ENCODE results near the gene PWWP2A. TPM values are rescaled to one million over a fixed set of nuclear protein-coding genes. Genes with fewer than 3 reads are reported as not detected.

Gene PWWP2A
- polyA plus RNA-seq, 2 of the 4 experiments (the other 2 are of a cell fraction), result 9.0 to 10.9 TPM

DNA sequence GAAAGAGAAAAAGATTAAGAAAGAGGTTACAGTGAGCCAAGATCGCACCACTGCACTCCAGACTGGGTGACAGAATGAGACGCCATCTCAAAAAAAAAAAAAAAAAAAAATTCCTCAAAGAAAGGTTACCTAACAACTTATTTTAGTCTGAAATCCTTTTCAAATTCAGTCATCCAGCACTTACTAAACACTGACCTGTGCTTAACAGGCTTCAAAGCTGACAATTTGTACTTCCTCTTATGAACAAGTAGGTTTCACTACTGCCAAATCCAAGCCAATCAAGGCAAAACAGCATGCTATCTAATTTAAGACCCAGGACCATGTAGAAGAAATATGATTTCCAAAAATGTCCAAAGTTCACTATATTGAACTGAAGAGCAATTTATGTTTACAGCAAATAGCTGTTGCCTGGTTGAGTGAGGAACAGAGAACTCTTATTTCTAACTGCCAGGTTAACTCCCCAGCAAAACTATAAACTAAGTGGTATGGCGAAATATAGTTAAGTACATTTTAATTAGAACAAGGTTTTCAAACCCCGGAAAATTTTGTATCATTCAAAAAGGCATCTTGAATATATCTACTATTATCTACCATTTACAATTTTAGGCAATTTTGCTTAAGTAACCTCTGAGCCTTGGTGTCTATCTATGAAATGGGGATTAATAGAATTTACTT, 13.4 kb downstream of the PWWP2A start:
- Histone ChIP-seq H3K27ac (no peak overlapping the region), H3K9me3 (no peaks in the 10 kb centered on the region), H3K4me2 (no peak overlapping the region), H3K4me3 (no peak overlapping the region), H3K4me1 (0 out of 3 replicates have a peak, but pooled peaks cover 3% of the 10 kb centered on the region)
- ATAC-seq (no peak), FAIRE-seq (no peak), DNase-seq (ENCODE audit: low read depth in 1 of 2, low spot score in 1 of 2) (no peak)
- TF ChIP-seq, protein P1, sequence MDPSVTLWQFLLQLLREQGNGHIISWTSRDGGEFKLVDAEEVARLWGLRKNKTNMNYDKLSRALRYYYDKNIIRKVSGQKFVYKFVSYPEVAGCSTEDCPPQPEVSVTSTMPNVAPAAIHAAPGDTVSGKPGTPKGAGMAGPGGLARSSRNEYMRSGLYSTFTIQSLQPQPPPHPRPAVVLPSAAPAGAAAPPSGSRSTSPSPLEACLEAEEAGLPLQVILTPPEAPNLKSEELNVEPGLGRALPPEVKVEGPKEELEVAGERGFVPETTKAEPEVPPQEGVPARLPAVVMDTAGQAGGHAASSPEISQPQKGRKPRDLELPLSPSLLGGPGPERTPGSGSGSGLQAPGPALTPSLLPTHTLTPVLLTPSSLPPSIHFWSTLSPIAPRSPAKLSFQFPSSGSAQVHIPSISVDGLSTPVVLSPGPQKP (IDR thresholded peaks at IDR 0.05; ENCODE audit: low read depth, low read length), result no peak
- TF ChIP-seq EP300 (IDR thresholded peaks at IDR 0.05) (no peak), ZC3H11A (IDR thresholded peaks at IDR 0.05) (no peak), RCOR1 (IDR thresholded peaks at IDR 0.05; ENCODE audit: low read depth, low read length) (no peak), EHMT2 (IDR thresholded peaks at IDR 0.05; ENCODE audit: low read depth) (no peak), POLR2A (IDR thresholded peaks at IDR 0.05; ENCODE audit: low read length) (no peak), ZSCAN20 (CRISPR knock-in tag; IDR thresholded peaks at IDR 0.05) (no peak), ZNF302 (CRISPR knock-in tag; IDR thresholded peaks at IDR 0.05) (no peak), EHF (CRISPR knock-in tag; IDR thresholded peaks at IDR 0.05) (no peak), NFE2L2 (conservative IDR thresholded peaks at IDR 0.05; ENCODE audit: low read length) (no peak), RARB (CRISPR knock-in tag; IDR thresholded peaks at IDR 0.05) (no peak), SMC3 (IDR thresholded peaks at IDR 0.05) (no peak)
- TF ChIP-seq, protein P2, sequence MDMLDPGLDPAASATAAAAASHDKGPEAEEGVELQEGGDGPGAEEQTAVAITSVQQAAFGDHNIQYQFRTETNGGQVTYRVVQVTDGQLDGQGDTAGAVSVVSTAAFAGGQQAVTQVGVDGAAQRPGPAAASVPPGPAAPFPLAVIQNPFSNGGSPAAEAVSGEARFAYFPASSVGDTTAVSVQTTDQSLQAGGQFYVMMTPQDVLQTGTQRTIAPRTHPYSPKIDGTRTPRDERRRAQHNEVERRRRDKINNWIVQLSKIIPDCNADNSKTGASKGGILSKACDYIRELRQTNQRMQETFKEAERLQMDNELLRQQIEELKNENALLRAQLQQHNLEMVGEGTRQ (IDR thresholded peaks at IDR 0.05), result no peak
- ChIA-PET POLR2A (interaction anchor here (0.6 to 0.7 kb wide), 2 partner anchors 33 to 60 kb away, joined by 6 to 7 read pairs; no protein-coding TSS in a partner anchor), CTCF (interaction anchor here (0.6 to 3.1 kb wide), 4 partner anchors 15 to 84 kb away, joined by 3 to 11 read pairs (median 3); no protein-coding TSS in a partner anchor)
- 90% methylated on average over 4 of the region's 4 CpGs for WGBS (ENCODE audit: missing lambda C conversion rate)

DNA sequence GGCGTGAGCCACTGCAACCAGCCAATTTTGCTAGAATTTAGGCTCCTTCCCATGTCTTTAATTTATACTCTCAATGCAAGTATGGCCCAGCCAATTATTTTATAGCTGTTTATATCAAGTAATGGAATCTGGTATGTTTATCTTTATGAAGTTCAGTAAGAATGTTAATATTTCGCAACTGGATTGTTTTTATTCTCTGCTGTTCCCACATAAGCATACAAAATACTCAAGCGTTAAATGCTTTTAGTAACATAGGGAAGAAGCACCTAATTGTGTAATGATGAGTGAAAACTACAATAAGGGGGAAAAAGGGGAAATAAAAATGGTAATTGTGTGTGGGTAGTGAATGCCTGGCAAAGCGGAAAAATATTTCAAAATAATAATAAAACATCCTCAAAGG, 21.3 kb downstream of the PWWP2A start:
- POLR2A ChIA-PET, result no interaction called here
- no peak for FAIRE-seq
- H3K9me3 ChIP-seq, result no peaks in the 10 kb centered on the region
- TF ChIP-seq CEBPB (IDR thresholded peaks at IDR 0.05) (peak; percentile 36 to 65; a peak in 3 of 4 replicates), KDM1A (IDR thresholded peaks at IDR 0.05; ENCODE audit: low read depth) (no peak), RAD21 (conservative IDR thresholded peaks at IDR 0.05 in 1 of 2, IDR thresholded peaks at IDR 0.05 in 1 of 2) (no peak)
- no peak for ATAC-seq
- H3K4me3 ChIP-seq, result no peak overlapping the region
- no peak for DNase-seq (ENCODE audit: low read depth in 1 of 2, low spot score in 1 of 2)
- H3K27ac ChIP-seq, result no peak overlapping the region
- no peak overlapping the region for H3K4me2 ChIP-seq
- CTCF ChIA-PET, result interaction anchor here (1.0 kb wide), 1 partner anchor 14 kb away, joined by 3 read pairs; no protein-coding TSS in a partner anchor
- no peaks in the 10 kb centered on the region for H3K4me1 ChIP-seq
- WGBS (ENCODE audit: missing lambda C conversion rate), result 92% methylated on average over 4 of the region's 4 CpGs

DNA sequence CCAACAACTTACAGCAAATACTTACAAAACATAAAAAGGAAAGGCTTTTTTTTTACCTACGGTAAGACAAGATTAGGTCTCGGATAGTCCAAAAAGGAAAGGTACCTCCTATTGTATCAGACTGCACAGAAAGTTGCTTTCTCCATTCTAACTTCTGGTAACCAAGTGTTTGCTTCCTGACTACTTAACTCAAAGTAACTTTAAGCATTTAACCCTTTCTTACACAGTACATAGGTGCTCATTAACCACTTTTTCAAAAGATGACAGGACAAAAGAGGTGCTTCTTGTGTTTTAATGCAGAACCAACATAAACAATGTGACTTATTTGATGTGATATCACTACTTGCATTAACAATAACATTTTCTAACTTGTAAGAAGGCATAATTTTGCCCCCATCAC, 23.1 kb downstream of the PWWP2A start:
- WGBS (ENCODE audit: missing lambda C conversion rate), result 90% methylated on average over 2 of the region's 2 CpGs
- TF ChIP-seq FOXS1 (CRISPR knock-in tag; IDR thresholded peaks at IDR 0.05), result no peak
- TF ChIP-seq, protein P3, sequence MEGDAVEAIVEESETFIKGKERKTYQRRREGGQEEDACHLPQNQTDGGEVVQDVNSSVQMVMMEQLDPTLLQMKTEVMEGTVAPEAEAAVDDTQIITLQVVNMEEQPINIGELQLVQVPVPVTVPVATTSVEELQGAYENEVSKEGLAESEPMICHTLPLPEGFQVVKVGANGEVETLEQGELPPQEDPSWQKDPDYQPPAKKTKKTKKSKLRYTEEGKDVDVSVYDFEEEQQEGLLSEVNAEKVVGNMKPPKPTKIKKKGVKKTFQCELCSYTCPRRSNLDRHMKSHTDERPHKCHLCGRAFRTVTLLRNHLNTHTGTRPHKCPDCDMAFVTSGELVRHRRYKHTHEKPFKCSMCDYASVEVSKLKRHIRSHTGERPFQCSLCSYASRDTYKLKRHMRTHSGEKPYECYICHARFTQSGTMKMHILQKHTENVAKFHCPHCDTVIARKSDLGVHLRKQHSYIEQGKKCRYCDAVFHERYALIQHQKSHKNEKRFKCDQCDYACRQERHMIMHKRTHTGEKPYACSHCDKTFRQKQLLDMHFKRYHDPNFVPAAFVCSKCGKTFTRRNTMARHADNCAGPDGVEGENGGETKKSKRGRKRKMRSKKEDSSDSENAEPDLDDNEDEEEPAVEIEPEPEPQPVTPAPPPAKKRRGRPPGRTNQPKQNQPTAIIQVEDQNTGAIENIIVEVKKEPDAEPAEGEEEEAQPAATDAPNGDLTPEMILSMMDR (IDR thresholded peaks at IDR 0.05), result no peak
- no peak for TF ChIP-seq ESRRA (IDR thresholded peaks at IDR 0.05; ENCODE audit: borderline replicate concordance, low read length)
- no peak for TF ChIP-seq TP53 (CRISPR knock-in tag; IDR thresholded peaks at IDR 0.05)
- no peak for TF ChIP-seq RNF2 (IDR thresholded peaks at IDR 0.05; ENCODE audit: borderline replicate concordance, low read depth)
- no peak for TF ChIP-seq RFX5 (IDR thresholded peaks at IDR 0.05)
- TF ChIP-seq, protein P4, sequence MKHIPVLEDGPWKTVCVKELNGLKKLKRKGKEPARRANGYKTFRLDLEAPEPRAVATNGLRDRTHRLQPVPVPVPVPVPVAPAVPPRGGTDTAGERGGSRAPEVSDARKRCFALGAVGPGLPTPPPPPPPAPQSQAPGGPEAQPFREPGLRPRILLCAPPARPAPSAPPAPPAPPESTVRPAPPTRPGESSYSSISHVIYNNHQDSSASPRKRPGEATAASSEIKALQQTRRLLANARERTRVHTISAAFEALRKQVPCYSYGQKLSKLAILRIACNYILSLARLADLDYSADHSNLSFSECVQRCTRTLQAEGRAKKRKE (CRISPR knock-in tag; IDR thresholded peaks at IDR 0.05; ENCODE audit: low read depth), result no peak
- TF ChIP-seq JUNB (IDR thresholded peaks at IDR 0.05), result no peak
- TF ChIP-seq EHF (CRISPR knock-in tag; IDR thresholded peaks at IDR 0.05), result no peak
- TF ChIP-seq EHMT2 (IDR thresholded peaks at IDR 0.05; ENCODE audit: low read depth), result no peak
- TF ChIP-seq HEYL (CRISPR knock-in tag; IDR thresholded peaks at IDR 0.05), result no peak
- no peak for TF ChIP-seq TFCP2L1 (CRISPR knock-in tag; IDR thresholded peaks at IDR 0.05)
- TF ChIP-seq JUN (IDR thresholded peaks at IDR 0.05), result no peak
- no peak for TF ChIP-seq RAD21 (conservative IDR thresholded peaks at IDR 0.05 in 1 of 2, IDR thresholded peaks at IDR 0.05 in 1 of 2)
- TF ChIP-seq KDM5A (IDR thresholded peaks at IDR 0.05), result no peak
- no peak for TF ChIP-seq POLR2AphosphoS2 (conservative IDR thresholded peaks at IDR 0.05; ENCODE audit: low read length)
- TF ChIP-seq, protein P2 (IDR thresholded peaks at IDR 0.05), result no peak

More for the DNA sequence above, 23.1 kb downstream of the PWWP2A start:
- Histone ChIP-seq H3K4me3 (no peak overlapping the region), H3K4me2 (no peak overlapping the region), H3K4me1 (no peaks in the 10 kb centered on the region), H3K27ac (no peak overlapping the region), H3K9me3 (no peaks in the 10 kb centered on the region)
- FAIRE-seq (no peak), ATAC-seq (no peak), DNase-seq (ENCODE audit: low read depth in 1 of 2, low spot score in 1 of 2) (no peak)
- POLR2A ChIA-PET, result interaction anchor here (0.6 kb wide), 1 partner anchor 196 kb away, joined by 4 read pairs; no protein-coding TSS in a partner anchor
- CTCF ChIA-PET, result interaction anchor here (1.0 to 1.2 kb wide), 2 partner anchors 33 to 249 kb away, joined by 3 to 4 read pairs; no protein-coding TSS in a partner anchor

Measured in A549 (cell line).